ENCODE measurements around the gene RNPC3.
"Not testable (repeated sequence)": the region's sequence is repeated elsewhere in the genome, so short reads cannot be mapped to it uniquely, and the experiment has no call there.

RNPC3 gene

DNA sequence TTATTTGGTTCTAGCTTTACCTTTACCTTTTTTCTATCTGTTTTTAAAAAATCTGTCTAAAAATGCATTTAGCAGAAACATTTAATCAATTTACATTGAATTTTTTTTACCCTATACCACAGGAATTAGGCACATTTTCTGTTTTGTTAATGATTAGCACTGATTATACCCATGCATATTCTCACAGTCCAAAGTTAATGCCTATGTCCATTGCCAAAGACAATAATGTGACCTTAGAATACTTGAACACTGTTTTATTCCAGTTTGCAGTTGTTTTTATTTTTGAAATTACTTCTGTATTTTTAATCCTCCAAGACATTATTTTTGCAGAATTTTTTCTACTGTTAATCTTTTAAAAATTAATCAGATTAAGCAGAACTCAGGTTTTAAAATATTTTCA is 34.9 kb downstream of the RNPC3 start:
- DNase-seq (ENCODE audit: low read depth, low spot score) = no peak

DNA sequence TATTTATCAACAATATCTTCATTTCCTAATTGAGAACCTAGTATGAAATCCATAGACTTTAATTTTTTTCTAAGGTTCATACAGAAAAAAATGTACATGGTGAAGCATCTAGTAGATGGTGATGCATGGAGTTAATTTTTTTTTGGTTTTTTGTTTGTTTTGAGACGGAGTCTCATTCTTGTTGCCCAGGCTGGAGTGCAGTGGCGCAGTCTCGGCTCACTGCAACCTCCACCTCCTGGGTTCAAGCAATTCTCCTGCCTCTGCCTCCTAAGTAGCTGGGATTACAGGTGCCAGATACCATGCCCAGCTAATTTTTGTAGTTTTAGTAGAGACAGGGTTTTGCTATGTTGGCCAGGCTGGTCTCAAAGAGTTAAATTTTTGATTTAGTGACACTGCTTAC is 35.6 kb downstream of the RNPC3 start:
- DNase-seq (ENCODE audit: low read depth, low spot score) = not testable (repeated sequence)

DNA sequence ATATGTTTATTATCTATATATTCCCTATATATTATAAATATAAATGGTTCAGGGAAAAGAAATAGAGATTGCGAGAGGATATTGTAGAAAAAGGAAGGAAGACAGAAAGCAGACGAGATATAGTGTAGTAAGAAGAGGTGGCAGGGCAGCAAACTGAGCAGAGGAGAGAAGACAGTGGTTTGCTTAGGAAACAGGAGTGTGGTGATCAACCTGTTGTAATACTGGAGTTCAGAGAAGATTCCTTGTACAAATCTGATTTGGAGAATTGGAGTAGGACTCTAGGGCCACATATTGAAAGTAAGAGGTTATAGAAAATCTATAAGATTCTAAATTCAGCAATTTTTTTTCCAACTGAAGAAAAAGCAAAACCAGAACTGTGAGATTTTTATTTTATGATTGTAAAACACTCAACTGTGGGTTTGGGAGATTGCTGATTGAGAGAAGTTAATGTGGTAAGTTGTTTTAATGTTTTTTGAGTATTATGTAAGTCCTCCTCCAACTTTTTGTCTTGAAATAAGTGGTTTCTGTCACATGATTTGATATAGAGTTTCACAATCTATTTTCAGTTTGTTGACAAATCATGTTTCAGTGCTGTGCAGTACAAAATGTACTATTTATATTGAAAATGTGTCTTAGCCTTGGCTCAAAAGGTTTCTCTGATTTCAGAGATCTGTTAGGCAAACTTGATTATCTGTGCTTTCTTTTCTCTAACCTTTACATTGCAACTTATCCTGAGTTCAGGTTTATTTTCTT is 36.3 kb downstream of the RNPC3 start:
- DNase-seq (ENCODE audit: low read depth, low spot score) = no peak

DNA sequence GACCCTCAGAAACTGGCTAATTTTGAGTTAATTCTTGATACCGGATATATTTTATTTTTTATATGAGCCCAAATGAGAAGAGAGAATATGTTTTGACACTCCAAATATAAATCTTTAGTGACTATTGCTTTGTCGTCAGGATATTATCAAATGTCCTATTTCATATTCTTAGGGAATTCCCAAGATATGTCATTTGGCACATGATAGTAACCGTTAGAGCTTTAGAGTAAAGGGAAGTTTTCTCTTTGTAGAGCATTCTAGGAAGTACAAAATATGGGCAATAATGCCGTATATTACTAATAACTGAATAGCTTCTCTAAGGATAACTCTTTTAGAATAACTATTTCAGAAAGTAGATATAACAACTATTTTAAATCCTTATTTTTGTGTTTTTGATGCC is 37.6 kb downstream of the RNPC3 start:
- DNase-seq (ENCODE audit: low read depth, low spot score) = no peak

DNA sequence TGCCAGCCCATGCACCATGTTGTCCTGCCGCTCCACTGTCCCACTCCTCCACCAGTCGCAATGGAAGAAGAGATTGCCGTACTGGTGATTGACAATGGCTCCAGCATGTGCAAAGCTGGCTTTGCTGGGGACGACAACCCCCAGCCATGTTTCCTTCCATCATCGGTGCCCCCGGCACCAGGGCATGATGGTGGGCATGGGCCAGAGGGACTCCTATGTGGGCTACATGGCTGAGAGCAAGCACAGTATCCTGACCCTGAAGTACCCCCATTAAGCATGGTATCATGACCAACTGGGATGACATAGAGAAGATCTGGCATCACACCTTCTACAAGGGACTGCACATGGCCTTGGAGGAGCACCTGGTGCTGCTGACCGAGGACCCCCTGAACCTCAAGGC is 44.0 kb downstream of the RNPC3 start:
- no peak for DNase-seq (ENCODE audit: low read depth, low spot score)

DNA sequence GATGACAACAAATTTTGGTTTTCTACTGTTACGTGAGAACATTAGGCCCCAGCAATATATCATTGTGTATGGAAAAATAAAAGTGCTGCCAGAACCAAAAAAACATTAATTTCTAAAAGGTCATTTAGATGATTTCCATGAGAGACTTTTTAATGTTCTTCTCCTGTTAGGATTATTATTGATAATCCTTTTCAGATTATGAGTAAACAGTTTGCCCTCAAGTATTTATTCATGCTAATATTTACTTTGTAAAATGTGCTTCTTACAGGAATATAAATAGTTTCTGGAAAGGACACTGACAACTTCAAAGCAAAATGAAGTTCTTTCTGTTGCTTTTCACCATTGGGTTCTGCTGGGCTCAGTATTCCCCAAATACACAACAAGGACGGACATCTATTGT is 45.8 kb downstream of the RNPC3 start, which contains the start of gene AMY2B:
TSS of gene AMY2B (plus strand) at position 301 of the 400 bp plus-strand sequence. CDS start at position 315, 14 bp downstream.
- not testable (repeated sequence) for DNase-seq (ENCODE audit: low read depth, low spot score)

DNA sequence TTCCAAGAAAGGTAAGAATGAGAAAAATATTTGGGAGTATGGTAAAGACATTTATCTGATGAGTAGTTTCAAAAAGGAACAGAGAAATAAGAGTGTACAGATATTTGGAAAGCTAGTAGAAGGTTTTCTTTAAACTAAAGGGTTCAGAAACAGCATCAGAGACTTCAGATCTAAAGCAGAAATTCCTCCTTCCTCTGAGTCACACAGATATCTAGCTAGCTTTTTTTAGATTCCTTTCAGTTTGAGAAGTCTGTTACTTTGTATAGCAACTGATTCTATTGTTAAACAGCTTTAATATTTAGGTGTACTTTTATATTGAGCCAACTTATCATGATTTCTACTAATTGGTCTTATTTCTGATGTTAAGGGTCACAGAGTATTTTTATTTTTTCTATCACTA is 50.6 kb downstream of the RNPC3 start:
- DNase-seq (ENCODE audit: low read depth, low spot score) = no peak

DNA sequence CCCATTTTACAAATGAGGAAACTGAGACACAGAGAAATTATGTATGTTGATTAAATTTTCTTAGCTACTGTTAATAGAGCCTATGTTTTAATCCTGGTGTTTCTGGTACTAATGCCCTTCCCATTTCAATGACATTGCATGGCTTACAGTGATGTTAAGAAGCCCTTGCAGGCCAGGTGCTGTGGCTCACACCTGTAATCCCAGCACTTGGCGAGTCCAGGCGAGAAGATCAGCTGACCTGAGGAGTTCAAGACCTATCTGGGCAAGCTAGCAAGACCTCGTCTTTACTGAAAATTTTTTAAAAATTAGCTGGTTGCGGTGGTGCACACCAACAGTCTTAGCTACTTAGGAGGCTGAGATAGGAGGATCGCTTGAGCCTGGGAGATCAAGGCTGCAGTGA is 51.3 kb downstream of the RNPC3 start:
- not testable (repeated sequence) for DNase-seq (ENCODE audit: low read depth, low spot score)

DNA sequence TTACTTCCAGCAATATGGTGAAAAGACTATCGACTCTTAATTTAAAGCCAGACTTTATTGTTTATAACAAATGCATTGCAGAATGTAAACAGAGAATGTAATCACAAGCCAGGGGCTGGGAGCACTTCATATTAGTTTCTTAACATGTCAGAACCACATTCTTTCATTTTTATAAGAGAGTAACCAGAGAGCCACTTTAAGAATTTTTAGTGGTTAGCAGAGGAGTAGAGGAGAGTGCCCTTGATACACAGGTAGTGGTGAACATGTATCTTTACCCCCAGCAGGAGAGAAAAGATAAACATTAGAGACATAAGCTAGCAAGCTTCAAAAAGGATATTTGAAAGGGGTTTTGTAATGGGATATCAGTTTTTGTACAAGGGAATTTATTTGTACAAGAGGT is 57.0 kb downstream of the RNPC3 start:
- DNase-seq (ENCODE audit: low read depth, low spot score) = no peak

DNA sequence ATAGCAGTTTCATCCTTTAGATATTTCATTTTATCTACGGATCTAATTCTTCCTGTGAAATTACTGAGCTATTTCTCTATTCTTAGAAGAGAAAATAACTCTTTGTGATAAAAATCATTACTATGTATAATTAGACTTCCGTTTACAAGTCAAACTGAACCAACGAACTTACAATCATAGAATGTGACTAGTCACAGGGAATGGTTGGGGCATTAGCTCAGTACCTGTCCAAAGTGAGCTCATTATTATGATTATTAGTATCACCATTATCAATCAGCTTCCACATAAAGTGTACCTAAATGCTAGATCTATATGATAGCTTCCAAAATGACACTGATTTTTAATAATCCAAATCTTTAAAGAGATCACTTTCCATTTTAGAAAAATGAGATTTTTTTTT is 58.4 kb downstream of the RNPC3 start:
- DNase-seq (ENCODE audit: low read depth, low spot score) = no peak

DNA sequence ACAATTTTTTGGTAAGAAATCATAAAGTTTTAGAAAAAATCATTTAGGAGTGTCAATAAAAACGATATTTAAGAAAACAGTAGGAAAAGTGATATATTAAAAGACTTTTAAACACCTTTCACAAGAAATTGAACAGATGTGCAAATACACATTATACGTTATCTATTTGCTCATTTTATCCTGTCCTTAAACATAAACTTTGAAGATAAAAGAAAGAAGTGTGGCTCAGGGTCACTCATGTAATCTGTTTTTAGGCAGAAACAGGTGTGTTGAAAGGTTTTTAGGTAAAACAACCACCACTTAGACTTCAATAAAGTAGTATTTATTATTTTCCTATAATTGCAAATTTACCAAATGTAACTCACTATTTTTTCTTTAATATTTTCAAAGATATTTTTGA is 59.0 kb downstream of the RNPC3 start:
- DNase-seq (ENCODE audit: low read depth, low spot score) = no peak

DNA sequence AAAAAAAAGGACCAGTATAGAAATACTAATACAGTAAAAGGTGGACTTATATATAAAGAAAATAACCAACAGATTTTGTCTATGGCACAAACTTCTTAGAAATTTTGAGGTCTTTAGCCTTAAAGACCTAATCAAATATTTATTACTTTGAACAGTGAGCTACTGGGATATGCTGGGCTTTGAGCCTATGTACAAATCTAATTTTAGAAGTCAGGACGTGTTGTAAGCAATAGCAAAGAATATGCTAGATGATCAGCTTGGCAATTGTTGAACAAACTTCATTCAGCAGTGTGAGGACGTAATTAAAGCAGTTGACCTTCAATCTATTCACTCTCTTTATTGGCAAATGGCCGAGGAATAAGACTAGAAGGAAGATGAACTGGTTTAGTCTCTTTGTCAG is 77.2 kb downstream of the RNPC3 start:
- not testable (repeated sequence) for DNase-seq (ENCODE audit: low read depth, low spot score)
